K562 (cell line): Measurements from ENCODE around the gene GEN1.

ENCODE experiments used
- CHD2 ChIP-seq: IDR thresholded peaks from 2 replicates; pipeline ENCODE4 v1.6.1; 2011; ENCODE audit warnings: low read depth, low read length
- FOXM1 ChIP-seq, 2 experiments: fragments of 450-650 bp in 1 of 2; sonication (generic) in 1 of 2; formaldehyde crosslinking in 1 of 2; IDR thresholded peaks; 2 replicates each; pipeline versions ENCODE4 v1.6.1 to v1.9.0; 2017 to 2022; ENCODE audit warnings: low read depth in 2 of 2, mild to moderate bottlenecking in 2 of 2, missing genetic modification reagents in 1 of 2, moderate library complexity in 1 of 2
- RCOR1 ChIP-seq, 2 experiments: IDR thresholded peaks; 2 replicates each; pipeline ENCODE4 v1.6.1; 2012; ENCODE audit warnings: low read depth in 2 of 2, low read length in 2 of 2, borderline replicate concordance in 1 of 2, improper control_type of control experiment in 1 of 2
- TCF7 ChIP-seq: sonication (generic); IDR thresholded peaks from 2 replicates; pipeline ENCODE4 v1.6.1; 2016; ENCODE audit warnings: antibody characterized with exemption, borderline replicate concordance
- XRCC4 ChIP-seq: IDR thresholded peaks from one replicate; pipeline ENCODE4 v1.6.1; 2011; ENCODE audit not compliant: insufficient read depth, insufficient read length; ENCODE audit errors: extremely low read depth
- ZNF175 ChIP-seq: fragments of 200-800 bp; sonication (Bioruptor generic); IDR thresholded peaks from 2 replicates; pipeline ENCODE4 v1.6.1; 2016; ENCODE audit warnings: low read depth, mild to moderate bottlenecking, missing genetic modification characterization, missing compliant biosample characterization

- TF ChIP-seq ZNF175 (CRISPR knock-in tag), result no peak
- TF ChIP-seq FOXM1 (IDR thresholded peaks at IDR 0.05; ENCODE audit: low read depth), result no peak
- TF ChIP-seq FOXM1 (CRISPR knock-in tag; IDR thresholded peaks at IDR 0.05; ENCODE audit: low read depth), result no peak
- no peak for TF ChIP-seq RCOR1 (IDR thresholded peaks at IDR 0.05; ENCODE audit: borderline replicate concordance in 1 of 2, low read depth in 2 of 2, low read length in 2 of 2)
- TF ChIP-seq XRCC4, result no peak
- no peak for TF ChIP-seq CHD2
- TF ChIP-seq TCF7, result no peak
Measured at GRCh38 chr2:17805166-17805565, 51.2 kb downstream of the GEN1 start.
